Measurements from ENCODE around the gene NFIA. TPM values are rescaled to one million over a fixed set of nuclear protein-coding genes. Genes with fewer than 3 reads are reported as not detected.
A peak's percentile ranks its signal among the peaks of the same experiment; 100 is the strongest.

The NFIA gene
- total and polyA plus RNA-seq, 9 of the 15 experiments (the other 6 are each of a cell fraction or from before 2014, with no cell fraction given): 5.3 to 24.9 (median 9.8) TPM

DNA sequence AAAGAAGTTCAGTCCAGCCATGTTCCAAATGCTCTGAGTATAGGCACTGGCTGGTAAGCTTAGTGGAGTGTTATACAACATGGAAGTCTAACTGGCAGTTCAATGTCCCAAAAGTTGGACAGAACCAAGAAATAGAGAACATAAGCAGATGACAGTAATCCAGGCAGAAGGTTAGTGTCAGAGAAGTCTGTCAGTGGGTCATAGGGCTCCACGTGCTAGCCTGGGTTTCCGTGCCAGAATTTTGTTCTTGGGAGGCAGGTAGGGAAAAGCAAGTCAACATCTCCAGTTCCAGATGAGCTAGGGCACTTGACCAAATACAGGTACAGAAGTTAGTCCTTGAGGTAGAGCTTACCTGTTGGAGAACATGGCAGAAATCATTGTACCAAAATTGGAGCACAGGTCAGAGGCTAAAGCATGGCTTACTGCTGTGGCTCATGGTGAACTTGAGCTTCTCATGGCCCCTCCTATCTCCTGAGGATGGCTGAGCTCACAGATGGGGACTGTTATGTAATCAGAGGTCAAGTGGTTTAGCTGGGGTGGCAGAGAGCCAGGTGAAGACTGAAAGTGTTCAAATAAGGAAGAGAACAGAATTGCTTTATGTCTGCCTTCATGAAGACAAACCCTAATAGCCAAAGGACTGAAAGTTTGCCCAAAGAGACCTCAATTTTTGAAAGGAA, 170.8 kb downstream of the NFIA start (continued):
- TF ChIP-seq, protein P1, sequence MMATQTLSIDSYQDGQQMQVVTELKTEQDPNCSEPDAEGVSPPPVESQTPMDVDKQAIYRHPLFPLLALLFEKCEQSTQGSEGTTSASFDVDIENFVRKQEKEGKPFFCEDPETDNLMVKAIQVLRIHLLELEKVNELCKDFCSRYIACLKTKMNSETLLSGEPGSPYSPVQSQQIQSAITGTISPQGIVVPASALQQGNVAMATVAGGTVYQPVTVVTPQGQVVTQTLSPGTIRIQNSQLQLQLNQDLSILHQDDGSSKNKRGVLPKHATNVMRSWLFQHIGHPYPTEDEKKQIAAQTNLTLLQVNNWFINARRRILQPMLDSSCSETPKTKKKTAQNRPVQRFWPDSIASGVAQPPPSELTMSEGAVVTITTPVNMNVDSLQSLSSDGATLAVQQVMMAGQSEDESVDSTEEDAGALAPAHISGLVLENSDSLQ (IDR thresholded peaks at IDR 0.05): no peak
- TF ChIP-seq MIER1 (IDR thresholded peaks at IDR 0.05; ENCODE audit: low read depth) (no peak), NFE2 (IDR thresholded peaks at IDR 0.05; ENCODE audit: low read depth) (no peak), DIDO1 (tag; IDR thresholded peaks at IDR 0.05; ENCODE audit: low read depth) (no peak; the same call in 1 of the 2 replicates), PHF21A (IDR thresholded peaks at IDR 0.05; ENCODE audit: borderline replicate concordance, low read depth) (no peak), BCL6 (CRISPR knock-in tag; IDR thresholded peaks at IDR 0.05) (no peak), ZNF668 (CRISPR knock-in tag; IDR thresholded peaks at IDR 0.05) (0 out of 2 replicates have a peak, but pooled peaks have one; percentile 22), ZFPM2 (CRISPR knock-in tag; IDR thresholded peaks at IDR 0.05) (no peak), HMG20B (CRISPR knock-in tag; IDR thresholded peaks at IDR 0.05) (no peak), MCM7 (IDR thresholded peaks at IDR 0.05) (no peak), ZFP1 (CRISPR knock-in tag; IDR thresholded peaks at IDR 0.05) (no peak), ZNF217 (CRISPR knock-in tag; IDR thresholded peaks at IDR 0.05) (no peak), HNRNPLL (IDR thresholded peaks at IDR 0.05; ENCODE audit: low read depth, low read length, poor library complexity, severe bottlenecking) (no peak), NCOA2 (IDR thresholded peaks at IDR 0.05; ENCODE audit: partially characterized antibody in 2 of 2) (no peak), CBFA2T2 (conservative IDR thresholded peaks at IDR 0.05) (0 out of 2 replicates have a peak, but pooled peaks have one; percentile 9), ZC3H8 (IDR thresholded peaks at IDR 0.05) (no peak)
- TF ChIP-seq, protein P2, sequence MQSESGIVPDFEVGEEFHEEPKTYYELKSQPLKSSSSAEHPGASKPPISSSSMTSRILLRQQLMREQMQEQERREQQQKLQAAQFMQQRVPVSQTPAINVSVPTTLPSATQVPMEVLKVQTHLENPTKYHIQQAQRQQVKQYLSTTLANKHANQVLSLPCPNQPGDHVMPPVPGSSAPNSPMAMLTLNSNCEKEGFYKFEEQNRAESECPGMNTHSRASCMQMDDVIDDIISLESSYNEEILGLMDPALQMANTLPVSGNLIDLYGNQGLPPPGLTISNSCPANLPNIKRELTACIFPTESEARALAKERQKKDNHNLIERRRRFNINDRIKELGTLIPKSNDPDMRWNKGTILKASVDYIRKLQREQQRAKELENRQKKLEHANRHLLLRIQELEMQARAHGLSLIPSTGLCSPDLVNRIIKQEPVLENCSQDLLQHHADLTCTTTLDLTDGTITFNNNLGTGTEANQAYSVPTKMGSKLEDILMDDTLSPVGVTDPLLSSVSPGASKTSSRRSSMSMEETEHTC (IDR thresholded peaks at IDR 0.05): no peak
- TF ChIP-seq, protein P3, sequence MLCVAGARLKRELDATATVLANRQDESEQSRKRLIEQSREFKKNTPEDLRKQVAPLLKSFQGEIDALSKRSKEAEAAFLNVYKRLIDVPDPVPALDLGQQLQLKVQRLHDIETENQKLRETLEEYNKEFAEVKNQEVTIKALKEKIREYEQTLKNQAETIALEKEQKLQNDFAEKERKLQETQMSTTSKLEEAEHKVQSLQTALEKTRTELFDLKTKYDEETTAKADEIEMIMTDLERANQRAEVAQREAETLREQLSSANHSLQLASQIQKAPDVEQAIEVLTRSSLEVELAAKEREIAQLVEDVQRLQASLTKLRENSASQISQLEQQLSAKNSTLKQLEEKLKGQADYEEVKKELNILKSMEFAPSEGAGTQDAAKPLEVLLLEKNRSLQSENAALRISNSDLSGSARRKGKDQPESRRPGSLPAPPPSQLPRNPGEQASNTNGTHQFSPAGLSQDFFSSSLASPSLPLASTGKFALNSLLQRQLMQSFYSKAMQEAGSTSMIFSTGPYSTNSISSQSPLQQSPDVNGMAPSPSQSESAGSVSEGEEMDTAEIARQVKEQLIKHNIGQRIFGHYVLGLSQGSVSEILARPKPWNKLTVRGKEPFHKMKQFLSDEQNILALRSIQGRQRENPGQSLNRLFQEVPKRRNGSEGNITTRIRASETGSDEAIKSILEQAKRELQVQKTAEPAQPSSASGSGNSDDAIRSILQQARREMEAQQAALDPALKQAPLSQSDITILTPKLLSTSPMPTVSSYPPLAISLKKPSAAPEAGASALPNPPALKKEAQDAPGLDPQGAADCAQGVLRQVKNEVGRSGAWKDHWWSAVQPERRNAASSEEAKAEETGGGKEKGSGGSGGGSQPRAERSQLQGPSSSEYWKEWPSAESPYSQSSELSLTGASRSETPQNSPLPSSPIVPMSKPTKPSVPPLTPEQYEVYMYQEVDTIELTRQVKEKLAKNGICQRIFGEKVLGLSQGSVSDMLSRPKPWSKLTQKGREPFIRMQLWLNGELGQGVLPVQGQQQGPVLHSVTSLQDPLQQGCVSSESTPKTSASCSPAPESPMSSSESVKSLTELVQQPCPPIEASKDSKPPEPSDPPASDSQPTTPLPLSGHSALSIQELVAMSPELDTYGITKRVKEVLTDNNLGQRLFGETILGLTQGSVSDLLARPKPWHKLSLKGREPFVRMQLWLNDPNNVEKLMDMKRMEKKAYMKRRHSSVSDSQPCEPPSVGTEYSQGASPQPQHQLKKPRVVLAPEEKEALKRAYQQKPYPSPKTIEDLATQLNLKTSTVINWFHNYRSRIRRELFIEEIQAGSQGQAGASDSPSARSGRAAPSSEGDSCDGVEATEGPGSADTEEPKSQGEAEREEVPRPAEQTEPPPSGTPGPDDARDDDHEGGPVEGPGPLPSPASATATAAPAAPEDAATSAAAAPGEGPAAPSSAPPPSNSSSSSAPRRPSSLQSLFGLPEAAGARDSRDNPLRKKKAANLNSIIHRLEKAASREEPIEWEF (CRISPR knock-in tag; IDR thresholded peaks at IDR 0.05): no peak
- TF ChIP-seq, protein P4, sequence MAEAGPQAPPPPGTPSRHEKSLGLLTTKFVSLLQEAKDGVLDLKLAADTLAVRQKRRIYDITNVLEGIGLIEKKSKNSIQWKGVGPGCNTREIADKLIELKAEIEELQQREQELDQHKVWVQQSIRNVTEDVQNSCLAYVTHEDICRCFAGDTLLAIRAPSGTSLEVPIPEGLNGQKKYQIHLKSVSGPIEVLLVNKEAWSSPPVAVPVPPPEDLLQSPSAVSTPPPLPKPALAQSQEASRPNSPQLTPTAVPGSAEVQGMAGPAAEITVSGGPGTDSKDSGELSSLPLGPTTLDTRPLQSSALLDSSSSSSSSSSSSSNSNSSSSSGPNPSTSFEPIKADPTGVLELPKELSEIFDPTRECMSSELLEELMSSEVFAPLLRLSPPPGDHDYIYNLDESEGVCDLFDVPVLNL (CRISPR knock-in tag; IDR thresholded peaks at IDR 0.05; ENCODE audit: low read depth): no peak
- TF ChIP-seq, protein P5, sequence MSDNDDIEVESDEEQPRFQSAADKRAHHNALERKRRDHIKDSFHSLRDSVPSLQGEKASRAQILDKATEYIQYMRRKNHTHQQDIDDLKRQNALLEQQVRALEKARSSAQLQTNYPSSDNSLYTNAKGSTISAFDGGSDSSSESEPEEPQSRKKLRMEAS (CRISPR knock-in tag; IDR thresholded peaks at IDR 0.05): peak; percentile 75
